GM12878 (cell line): ENCODE data around the gene NEB. TPM values are rescaled to one million over a fixed set of nuclear protein-coding genes. Genes with fewer than 3 reads are reported as not detected.

Experiments
- ATAC-seq: fragments of 200-7000 bp; cut with Tn5 transposase; 3 replicates; pipeline ENCODE4 v1.9.1; 2020; ENCODE audit warnings: mild to moderate bottlenecking, moderate library complexity
- BruUV-seq: library from RNA; stranded (reverse); fragments of 400-500 nt; replicated peaks from 2 replicates; lab custom pipeline; 2021; lab: Mats Ljungman, UMichigan
- CTCF ChIA-PET: fragments of 300-600 bp; sonication (Branson Sonifier 250); formaldehyde crosslinking; extraction: SDS; loops from one replicate; lab custom pipeline; 2021; ENCODE audit warnings: inconsistent platforms; lab: Yijun Ruan, JAX
- POLR2A ChIA-PET: fragments of 350-600 bp; formaldehyde crosslinking; extraction: SDS; loops from one replicate; lab custom pipeline; 2021; ENCODE audit warnings: inconsistent platforms; lab: Charles Lee
- RAD21 ChIA-PET: fragments of 300-600 bp; sonication (Branson Sonifier 250); formaldehyde crosslinking; loops from one replicate; lab custom pipeline; 2023; ENCODE audit warnings: antibody characterized with exemption; ENCODE audit not compliant: unreplicated experiment; lab: Charles Lee
- SMC1A ChIA-PET: fragments of 300-600 bp; sonication (Branson Sonifier 250); formaldehyde crosslinking; loops from one replicate; lab custom pipeline; 2023; ENCODE audit not compliant: unreplicated experiment, uncharacterized antibody; lab: Charles Lee
- DNase-seq: peaks from one replicate; pipeline ENCODE4 v3.0.0-alpha.2; 2011; ENCODE audit warnings: low read depth, low spot score
- FAIRE-seq: peaks from 3 replicates; lab custom pipeline; 2011; peaks lifted over from hg19 to GRCh38; lab: Jason Lieb, UNC
- H2AFZ ChIP-seq: 2 replicates; pipeline ENCODE4 v1.6.0; 2011; ENCODE audit warnings: low read depth, low read length, control low read depth; ENCODE audit not compliant: control insufficient read depth
- H3K27ac ChIP-seq: 2 replicates; pipeline ENCODE4 v1.5.1; 2011; ENCODE audit warnings: control low read depth; ENCODE audit not compliant: control insufficient read depth, insufficient read depth
- H3K27me3 ChIP-seq, 2 experiments: replicated peaks in 1 of 2; 2 replicates each; pipeline versions ENCODE4 v1.6.0 to v1.6.1; 2011; ENCODE audit warnings: low read length in 1 of 2; ENCODE audit not compliant: control insufficient read depth in 2 of 2, insufficient read depth in 2 of 2
- H3K36me3 ChIP-seq, 2 experiments: 2 replicates each; pipeline ENCODE4 v1.5.1; 2011; ENCODE audit warnings: low read length in 1 of 2; ENCODE audit not compliant: control insufficient read depth in 2 of 2, insufficient read depth in 2 of 2
- H3K4me1 ChIP-seq: 2 replicates; pipeline ENCODE4 v1.6.1; 2011; ENCODE audit warnings: mild to moderate bottlenecking, low read length, moderate library complexity, mixed read lengths; ENCODE audit not compliant: control insufficient read depth, insufficient read depth
- H3K4me2 ChIP-seq: 2 replicates; pipeline ENCODE4 v1.6.0; 2011; ENCODE audit warnings: control low read depth; ENCODE audit not compliant: control insufficient read depth, insufficient read depth
- H3K4me3 ChIP-seq: fragments of 200-600 bp; sonication (generic); 2 replicates; pipeline ENCODE4 v1.5.1; 2016
- H3K79me2 ChIP-seq: 2 replicates; pipeline ENCODE4 v1.6.0; 2011; ENCODE audit warnings: low read length; ENCODE audit not compliant: control insufficient read depth, insufficient read depth
- H3K9ac ChIP-seq: 2 replicates; pipeline ENCODE4 v1.8.0; 2011; ENCODE audit warnings: low read length, control low read depth, mixed read lengths; ENCODE audit not compliant: control insufficient read depth, insufficient read depth
- H3K9me3 ChIP-seq: replicated peaks from 3 replicates; pipeline ENCODE4 v1.5.1; 2011; ENCODE audit warnings: mild to moderate bottlenecking, low read length; ENCODE audit not compliant: control insufficient read depth, insufficient read depth
- H4K20me1 ChIP-seq: 2 replicates; pipeline ENCODE4 v1.6.0; 2011; ENCODE audit not compliant: control insufficient read depth, insufficient read depth
- BACH1 ChIP-seq: fragments of 450-650 bp; IDR thresholded peaks from 2 replicates; pipeline ENCODE4 v1.6.1; 2017; ENCODE audit warnings: mild to moderate bottlenecking, borderline replicate concordance
- CREB1 ChIP-seq: IDR thresholded peaks from 2 replicates; pipeline ENCODE4 v1.6.1; 2012; ENCODE audit warnings: low read depth, mild to moderate bottlenecking, inconsistent platforms
- E4F1 ChIP-seq: fragments of 450-650 bp; IDR thresholded peaks from 2 replicates; pipeline ENCODE4 v1.6.1; 2018; ENCODE audit warnings: borderline replicate concordance, mild to moderate bottlenecking; ENCODE audit not compliant: partially characterized antibody
- GATAD2B ChIP-seq: fragments of 450-650 bp; conservative IDR thresholded peaks from 2 replicates; pipeline ENCODE4 v1.6.1; 2017; ENCODE audit warnings: low read depth, mild to moderate bottlenecking, moderate library complexity
- HDGF ChIP-seq: fragments of 450-650 bp; IDR thresholded peaks from 2 replicates; pipeline ENCODE4 v1.6.1; 2016; ENCODE audit warnings: antibody characterized with exemption
- JUNB ChIP-seq: IDR thresholded peaks from 2 replicates; pipeline ENCODE4 v1.6.1; 2016; ENCODE audit warnings: antibody characterized with exemption, mild to moderate bottlenecking
- KAT2A ChIP-seq: conservative IDR thresholded peaks from 2 replicates; pipeline ENCODE4 v1.6.1; 2011; ENCODE audit warnings: low read depth, low read length; ENCODE audit not compliant: control insufficient read depth
- MTA3 ChIP-seq: IDR thresholded peaks from 2 replicates; pipeline ENCODE4 v1.6.1; 2012; ENCODE audit warnings: low read length, inconsistent platforms, borderline replicate concordance
- RAD51 ChIP-seq: fragments of 450-650 bp; IDR thresholded peaks from 2 replicates; pipeline ENCODE4 v1.6.1; 2016; ENCODE audit warnings: moderate library complexity, mild to moderate bottlenecking, inconsistent platforms
- RB1 ChIP-seq: fragments of 450-650 bp; formaldehyde crosslinking; IDR thresholded peaks from 2 replicates; pipeline ENCODE4 v1.6.1; 2017; ENCODE audit warnings: mild to moderate bottlenecking, borderline replicate concordance
- RCOR1 ChIP-seq: conservative IDR thresholded peaks from 2 replicates; pipeline ENCODE4 v1.6.1; 2012; ENCODE audit warnings: low read depth, low read length, improper control_type of control experiment
- RFX5 ChIP-seq: IDR thresholded peaks from 2 replicates; pipeline ENCODE4 v1.6.1; 2011; ENCODE audit warnings: low read depth, low read length, improper control_type of control experiment
- RUNX3 ChIP-seq: IDR thresholded peaks from 2 replicates; pipeline ENCODE4 v1.6.1; 2012; ENCODE audit warnings: low read length, inconsistent platforms
- SIN3A ChIP-seq: IDR thresholded peaks from 2 replicates; pipeline ENCODE4 v1.6.1; 2012; ENCODE audit warnings: low read depth, low read length, improper control_type of control experiment
- SIX5 ChIP-seq: IDR thresholded peaks from 2 replicates; pipeline ENCODE4 v1.6.1; 2011; ENCODE audit warnings: mild to moderate bottlenecking, low read depth, low read length, moderate library complexity; ENCODE audit not compliant: severe bottlenecking
- SUZ12 ChIP-seq: fragments of 200-600 bp; sonication (generic); IDR thresholded peaks from one replicate; pipeline ENCODE4 v1.6.1; 2018; ENCODE audit warnings: antibody characterized with exemption, mild to moderate bottlenecking; ENCODE audit not compliant: unreplicated experiment
- TAF1 ChIP-seq: IDR thresholded peaks from 2 replicates; pipeline ENCODE4 v1.6.1; 2011; ENCODE audit warnings: mild to moderate bottlenecking, low read depth, low read length, borderline replicate concordance
- YY1 ChIP-seq: IDR thresholded peaks from 2 replicates; pipeline ENCODE4 v1.6.1; 2011; ENCODE audit warnings: low read depth, mild to moderate bottlenecking, low read length
- ZNF207 ChIP-seq: fragments of 450-650 bp; IDR thresholded peaks from 2 replicates; pipeline ENCODE4 v1.6.1; 2014; ENCODE audit warnings: antibody characterized with exemption, mild to moderate bottlenecking, borderline replicate concordance
- WGBS: methylation state at CpG from one replicate; pipeline ENCODE4 v1.1.6; 2016; ENCODE audit warnings: low lambda C conversion rate; ENCODE audit not compliant: insufficient replicate concordance, insufficient coverage; ENCODE audit errors: missing lambda C conversion rate; 5-methylcytosine and 5-hydroxymethylcytosine counted together
- in situ Hi-C: fragments of 300-500 bp; cut with MboI; formaldehyde crosslinking; loops from 9 replicates; pipeline ENCODE4 v1.14.3; 2018; ENCODE audit warnings: mixed read lengths
- intact Hi-C: fragments of 100-400 bp; cut with micrococcal nuclease; formaldehyde crosslinking; loops from one replicate; pipeline ENCODE4 v1.14.2; 2022; ENCODE audit not compliant: unreplicated experiment
- polyA plus RNA-seq, 11 experiments: library from polyadenylated mRNA; depleted of rRNA in 4 of 11; unstranded in 6 of 11; stranded (reverse) in 5 of 11; fragments of >200 nt; fragmentation: Nextera tagmentation in 4 of 11; fragmentation: Illumina TruSeq in 1 of 11; extraction: Ambion mirVana in 4 of 11; extraction: Trizol in 1 of 11; gene quantifications; 1 replicate in 1 of 11; 2 replicates in 10 of 11; pipeline versions ENCODE4 v1.2.1 to v1.2.3, GENCODE V29; 2011 to 2016; ENCODE audit warnings: inconsistent platforms in 2 of 11, missing spikeins in 2 of 11, low read depth in 1 of 11
- total RNA-seq, 4 experiments: library from RNA; depleted of rRNA in 3 of 4; stranded (reverse); fragments of >200 nt in 3 of 4; fragmentation: Illumina TruSeq in 1 of 4; extraction: Trizol in 1 of 4; gene quantifications; 2 replicates each; pipeline versions ENCODE4 v1.2.1 to v1.2.3, GENCODE V29; 2013 to 2021

NEB gene
- total and polyA plus RNA-seq, 10 of the 15 experiments (the other 5 are each of a cell fraction or from before 2014, with no cell fraction given): 0.04 to 0.77 (median 0.12) TPM

DNA sequence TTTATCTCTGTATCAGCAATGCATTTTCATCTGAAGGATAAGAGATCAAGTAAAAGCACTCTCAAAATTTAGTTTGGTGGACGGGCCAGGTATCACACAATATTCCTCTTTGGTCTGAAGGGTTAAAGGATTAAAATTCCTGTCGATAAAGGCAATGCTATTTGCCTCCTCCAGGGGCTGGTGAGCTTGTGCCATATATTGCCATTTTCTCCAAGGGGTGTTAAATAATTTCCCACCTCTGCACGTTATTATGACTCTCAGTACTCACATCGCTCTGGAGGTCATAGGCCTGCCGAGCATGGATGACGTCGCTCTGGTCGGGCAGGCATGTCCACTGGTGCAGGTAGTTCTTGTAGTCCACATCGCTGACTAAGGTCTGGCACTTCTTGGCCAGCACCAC, 94.2 kb downstream of the NEB start (continued):
- TF ChIP-seq RCOR1 (no peak), SIX5 (no peak), ZNF207 (no peak), CREB1 (no peak), RUNX3 (no peak), JUNB (no peak)

DNA sequence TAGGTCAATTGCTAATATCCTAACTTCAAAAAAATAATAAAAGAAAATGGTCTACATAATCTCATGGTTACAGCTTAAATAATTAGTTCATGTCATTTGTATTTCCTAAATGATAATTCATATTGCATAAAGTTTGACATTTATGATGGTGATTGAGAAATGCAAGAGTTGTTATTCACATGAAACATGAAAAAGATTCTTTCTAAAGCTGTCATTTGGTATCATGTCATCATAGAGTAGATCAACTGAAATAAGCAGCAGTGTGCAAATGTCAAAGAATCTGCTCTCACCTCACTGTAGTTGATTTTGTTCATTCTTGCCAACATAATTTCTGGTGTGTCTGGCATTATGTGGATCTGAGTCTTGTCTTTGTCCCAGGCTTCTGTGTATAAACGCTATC, 95.3 kb downstream of the NEB start:
- in situ Hi-C loops: no loop called here
- no peak for FAIRE-seq
- Histone ChIP-seq H2AFZ (no peak overlapping the region), H3K27ac (no peak overlapping the region), H3K4me3 (no peak overlapping the region), H3K36me3 (no peaks in the 10 kb centered on the region), H3K27me3 (no peaks in the 10 kb centered on the region), H3K4me2 (no peak overlapping the region), H3K79me2 (no peaks in the 10 kb centered on the region), H3K9ac (no peak overlapping the region), H3K9me3 (no peaks in the 10 kb centered on the region; the same call in 2 of the 3 replicates), H3K4me1 (peaks cover 16% of the 10 kb centered on the region), H4K20me1 (no peaks in the 10 kb centered on the region)
- no TSS peak for BruUV-seq
- ChIA-PET RAD21 (no interaction called here), CTCF (interaction anchor here (1.4 kb wide), 1 partner anchor 15 kb away, joined by 5 read pairs; no protein-coding TSS in a partner anchor), SMC1A (no interaction called here), POLR2A (no interaction called here)
- intact Hi-C loops: loop anchor here (10.0 kb wide), 1 partner anchor 74 kb away; no protein-coding TSS in a partner anchor
- ATAC-seq: no peak
- 100% methylated on average over 1 of the region's 1 CpG for WGBS
- no peak for TF ChIP-seq KAT2A
- TF ChIP-seq SUZ12: no peak
- TF ChIP-seq SIN3A: no peak
- TF ChIP-seq TAF1: no peak
- no peak for TF ChIP-seq E4F1
- no peak for TF ChIP-seq YY1
- no peak for TF ChIP-seq HDGF
- TF ChIP-seq RAD51: no peak
- no peak for TF ChIP-seq SIX5
- no peak for TF ChIP-seq BACH1
- no peak for TF ChIP-seq RB1
- TF ChIP-seq RFX5: no peak
- TF ChIP-seq MTA3: no peak
- TF ChIP-seq GATAD2B: no peak
- DNase-seq: no peak
